Upper lobe of left lung (tissue), 4 donors: ENCODE results near the gene GIT2.

Source experiments
- EP300 ChIP-seq, 4 donors: sonication (generic); formaldehyde crosslinking; IDR thresholded peaks; one replicate each; pipeline ENCODE4 v1.5.1; 2017; ENCODE audit warnings: antibody characterized with exemption in 4 of 4, control low read depth in 2 of 4
- POLR2A ChIP-seq, 4 donors: fragments of 450-650 bp; IDR thresholded peaks; one replicate each; pipeline ENCODE4 v1.5.1; 2016 to 2017; ENCODE audit warnings: antibody characterized with exemption in 4 of 4, mild to moderate bottlenecking in 2 of 4
- POLR2AphosphoS5 ChIP-seq, 2 donors: sonication (generic); formaldehyde crosslinking; IDR thresholded peaks; one replicate each; pipeline ENCODE4 v1.5.1; 2017; ENCODE audit warnings: antibody characterized with exemption in 2 of 2
- TF ChIP-seq, protein P1 (sequence below), 6 experiments: fragments of 450-650 bp in 4 of 6; fragments of 200-600 bp in 2 of 6; sonication (generic) in 2 of 6; IDR thresholded peaks; one replicate each; pipeline ENCODE4 v1.5.1; 2016 to 2019; ENCODE audit warnings: antibody characterized with exemption in 6 of 6

DNA sequence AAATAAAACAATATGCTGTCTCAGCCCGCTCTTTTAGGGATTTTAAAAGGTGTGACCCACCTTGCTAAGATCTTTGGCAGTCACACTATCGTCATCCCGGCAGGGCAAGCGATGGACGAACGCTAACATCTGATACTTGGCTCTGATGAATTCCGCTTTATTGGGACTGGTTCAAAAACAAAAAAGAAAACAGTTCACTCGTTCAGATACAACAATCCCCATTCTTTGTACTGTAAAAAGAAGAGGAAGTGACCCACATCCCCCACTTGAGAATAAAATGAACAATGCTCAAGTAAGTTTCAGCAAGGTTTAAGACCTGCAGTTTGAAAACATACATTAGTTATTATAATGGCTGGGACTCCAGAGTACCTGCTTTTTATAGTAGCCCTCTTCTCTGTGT, 7.3 kb downstream of the GIT2 start:
- no peak for TF ChIP-seq EP300 (IDR thresholded peaks at IDR 0.05)
- TF ChIP-seq, protein P1, sequence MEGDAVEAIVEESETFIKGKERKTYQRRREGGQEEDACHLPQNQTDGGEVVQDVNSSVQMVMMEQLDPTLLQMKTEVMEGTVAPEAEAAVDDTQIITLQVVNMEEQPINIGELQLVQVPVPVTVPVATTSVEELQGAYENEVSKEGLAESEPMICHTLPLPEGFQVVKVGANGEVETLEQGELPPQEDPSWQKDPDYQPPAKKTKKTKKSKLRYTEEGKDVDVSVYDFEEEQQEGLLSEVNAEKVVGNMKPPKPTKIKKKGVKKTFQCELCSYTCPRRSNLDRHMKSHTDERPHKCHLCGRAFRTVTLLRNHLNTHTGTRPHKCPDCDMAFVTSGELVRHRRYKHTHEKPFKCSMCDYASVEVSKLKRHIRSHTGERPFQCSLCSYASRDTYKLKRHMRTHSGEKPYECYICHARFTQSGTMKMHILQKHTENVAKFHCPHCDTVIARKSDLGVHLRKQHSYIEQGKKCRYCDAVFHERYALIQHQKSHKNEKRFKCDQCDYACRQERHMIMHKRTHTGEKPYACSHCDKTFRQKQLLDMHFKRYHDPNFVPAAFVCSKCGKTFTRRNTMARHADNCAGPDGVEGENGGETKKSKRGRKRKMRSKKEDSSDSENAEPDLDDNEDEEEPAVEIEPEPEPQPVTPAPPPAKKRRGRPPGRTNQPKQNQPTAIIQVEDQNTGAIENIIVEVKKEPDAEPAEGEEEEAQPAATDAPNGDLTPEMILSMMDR (IDR thresholded peaks at IDR 0.05), result no peak
- TF ChIP-seq POLR2AphosphoS5 (IDR thresholded peaks at IDR 0.05), result no peak
- TF ChIP-seq POLR2A (IDR thresholded peaks at IDR 0.05), result no peak
